ENCODE results near the gene COL2A1.

DNA sequence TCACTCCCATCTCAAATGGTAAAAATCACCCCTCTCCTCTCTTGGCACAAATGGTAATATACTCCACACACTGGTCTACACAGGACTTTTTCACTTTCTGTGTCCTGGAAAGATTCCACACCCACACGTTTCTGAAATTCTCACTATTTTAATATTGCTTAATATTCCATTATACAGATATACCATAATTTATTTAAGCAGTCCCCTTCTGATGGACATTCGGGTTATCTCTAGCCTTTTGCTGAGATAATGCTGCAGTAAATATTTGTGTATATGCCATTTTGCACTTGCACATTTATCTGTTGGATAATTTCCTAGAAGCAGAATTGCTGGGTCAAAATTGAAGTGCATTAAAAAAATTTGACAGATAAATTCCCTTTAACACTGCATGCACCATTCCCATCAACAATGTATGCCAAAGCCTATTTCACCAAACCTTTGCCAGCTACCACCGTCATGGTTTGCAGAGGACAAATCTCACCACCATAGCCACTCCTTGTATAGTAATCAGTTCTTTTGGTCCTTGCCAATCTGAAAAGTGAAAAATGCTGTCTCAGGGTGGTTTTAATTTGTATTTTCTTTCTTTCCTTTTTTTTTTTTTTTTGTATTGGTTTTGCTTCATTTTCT, 15.5 kb upstream of the COL2A1 start:
- TF ChIP-seq, protein P1, sequence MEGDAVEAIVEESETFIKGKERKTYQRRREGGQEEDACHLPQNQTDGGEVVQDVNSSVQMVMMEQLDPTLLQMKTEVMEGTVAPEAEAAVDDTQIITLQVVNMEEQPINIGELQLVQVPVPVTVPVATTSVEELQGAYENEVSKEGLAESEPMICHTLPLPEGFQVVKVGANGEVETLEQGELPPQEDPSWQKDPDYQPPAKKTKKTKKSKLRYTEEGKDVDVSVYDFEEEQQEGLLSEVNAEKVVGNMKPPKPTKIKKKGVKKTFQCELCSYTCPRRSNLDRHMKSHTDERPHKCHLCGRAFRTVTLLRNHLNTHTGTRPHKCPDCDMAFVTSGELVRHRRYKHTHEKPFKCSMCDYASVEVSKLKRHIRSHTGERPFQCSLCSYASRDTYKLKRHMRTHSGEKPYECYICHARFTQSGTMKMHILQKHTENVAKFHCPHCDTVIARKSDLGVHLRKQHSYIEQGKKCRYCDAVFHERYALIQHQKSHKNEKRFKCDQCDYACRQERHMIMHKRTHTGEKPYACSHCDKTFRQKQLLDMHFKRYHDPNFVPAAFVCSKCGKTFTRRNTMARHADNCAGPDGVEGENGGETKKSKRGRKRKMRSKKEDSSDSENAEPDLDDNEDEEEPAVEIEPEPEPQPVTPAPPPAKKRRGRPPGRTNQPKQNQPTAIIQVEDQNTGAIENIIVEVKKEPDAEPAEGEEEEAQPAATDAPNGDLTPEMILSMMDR (IDR thresholded peaks at IDR 0.05; ENCODE audit: low read depth, low read length) = no peak
- no peak for TF ChIP-seq EZH2phosphoT487 (IDR thresholded peaks at IDR 0.05; ENCODE audit: low read depth)
